Measurements from ENCODE around the gene FAF1.

Gene FAF1

GRCh38 chr1:50851466-50851865 is 108.6 kb downstream of the FAF1 start:
- DNase-seq: no peak
- H3K4me1 ChIP-seq: no peaks in the 10 kb centered on the region
- intact Hi-C loops (cut with DNase I; ENCODE audit: low total_unique reads): no loop called here
- no peaks in the 10 kb centered on the region for H3K27me3 ChIP-seq
- H3K9me3 ChIP-seq: peaks cover 0 to 9% (median 4%) of the 10 kb centered on the region in 3 donors
- H3K36me3 ChIP-seq: no peaks in the 10 kb centered on the region
- no peak for TF ChIP-seq CTCF (IDR thresholded peaks at IDR 0.05)
- no peak overlapping the region for H3K4me3 ChIP-seq
- H3K27ac ChIP-seq: no peak overlapping the region

- Histone ChIP-seq H3K4me1 (no peaks in the 10 kb centered on the region), H3K27me3 (no peaks in the 10 kb centered on the region), H3K27ac (no peak overlapping the region), H3K9me3 (peaks cover 0 to 9% (median 4%) of the 10 kb centered on the region in 3 donors), H3K36me3 (no peaks in the 10 kb centered on the region), H3K4me3 (no peak overlapping the region)
- intact Hi-C loops (cut with DNase I; ENCODE audit: low total_unique reads): no loop called here
- no peak for TF ChIP-seq CTCF (IDR thresholded peaks at IDR 0.05)
- no peak for DNase-seq
Observed at GRCh38 chr1:50851034-50851433, 109.0 kb downstream of the FAF1 start.

- no peak overlapping the region for H3K27ac ChIP-seq
- no peak overlapping the region for H3K4me3 ChIP-seq
- TF ChIP-seq CTCF (IDR thresholded peaks at IDR 0.05): no peak
- DNase-seq: no peak
- H3K9me3 ChIP-seq: peaks cover 0 to 9% (median 4%) of the 10 kb centered on the region in 3 donors
- peaks cover 0 to 3% (median 0%) of the 10 kb centered on the region in 4 donors for H3K4me1 ChIP-seq
- no peaks in the 10 kb centered on the region for H3K36me3 ChIP-seq
- no peaks in the 10 kb centered on the region for H3K27me3 ChIP-seq
- intact Hi-C loops (cut with DNase I; ENCODE audit: low total_unique reads): no loop called here
Observed at GRCh38 chr1:50847303-50847702, 112.8 kb downstream of the FAF1 start.

GRCh38 chr1:50846224-50846839 is 113.7 kb downstream of the FAF1 start:
- no peak for DNase-seq
- intact Hi-C loops (cut with DNase I; ENCODE audit: low total_unique reads): no loop called here
- no peak for TF ChIP-seq CTCF (IDR thresholded peaks at IDR 0.05)

GRCh38 chr1:50841791-50842387 is 118.2 kb downstream of the FAF1 start:
- Histone ChIP-seq H3K36me3 (no peaks in the 10 kb centered on the region), H3K4me1 (peaks cover 0 to 14% (median 0%) of the 10 kb centered on the region in 4 donors), H3K27ac (no peak overlapping the region), H3K4me3 (no peak overlapping the region), H3K27me3 (no peaks in the 10 kb centered on the region), H3K9me3 (no peaks in the 10 kb centered on the region)
- intact Hi-C loops (cut with DNase I; ENCODE audit: low total_unique reads): no loop called here
- DNase-seq: no peak
- TF ChIP-seq CTCF (IDR thresholded peaks at IDR 0.05): no peak

More at GRCh38 chr1:50846224-50846839, 113.7 kb downstream of the FAF1 start:
- Histone ChIP-seq H3K9me3 (peaks cover 0 to 9% (median 4%) of the 10 kb centered on the region in 3 donors), H3K4me3 (no peak overlapping the region), H3K4me1 (peaks cover 0 to 13% (median 0%) of the 10 kb centered on the region in 4 donors), H3K27me3 (no peaks in the 10 kb centered on the region), H3K27ac (no peak overlapping the region), H3K36me3 (no peaks in the 10 kb centered on the region)

All from tibial artery (tissue), 4 donors.